HFF-Myc (cell line): Measurements from ENCODE around the gene CDH23.

ENCODE experiments used
- DNase-seq: peaks from one replicate; pipeline ENCODE4 v3.0.0-alpha.2; 2011; ENCODE audit warnings: low read depth; ENCODE audit errors: extremely low read depth
- H3K4me3 ChIP-seq: replicated peaks from 2 replicates; pipeline ENCODE4 v1.5.1; 2011; ENCODE audit warnings: low read depth, mild to moderate bottlenecking, control low read depth, low read length
- CTCF ChIP-seq: IDR thresholded peaks from 2 replicates; pipeline ENCODE4 v1.5.1; 2012; ENCODE audit warnings: mild to moderate bottlenecking, low read depth, low read length, control low read depth; ENCODE audit errors: missing control alignments

CDH23 gene

GRCh38 chr10:71532878-71533277 lies 136.2 kb downstream of the CDH23 start:
- no peak for DNase-seq
- TF ChIP-seq CTCF = no peak
- H3K4me3 ChIP-seq = no peak overlapping the region

GRCh38 chr10:71533936-71534335 lies 137.2 kb downstream of the CDH23 start:
- no peak overlapping the region for H3K4me3 ChIP-seq
- no peak for TF ChIP-seq CTCF
- no peak for DNase-seq

- no peak for DNase-seq
- no peak for TF ChIP-seq CTCF
- H3K4me3 ChIP-seq = no peak overlapping the region
Measured at GRCh38 chr10:71534568-71535194, 138.0 kb downstream of the CDH23 start.

GRCh38 chr10:71536332-71536731 lies 139.6 kb downstream of the CDH23 start:
- no peak for DNase-seq
- H3K4me3 ChIP-seq = no peak overlapping the region
- TF ChIP-seq CTCF = no peak

GRCh38 chr10:71537125-71537524 lies 140.4 kb downstream of the CDH23 start:
- no peak for TF ChIP-seq CTCF
- H3K4me3 ChIP-seq = no peak overlapping the region

GRCh38 chr10:71537681-71538080 lies 141.0 kb downstream of the CDH23 start:
- TF ChIP-seq CTCF = no peak
- DNase-seq = no peak

More at GRCh38 chr10:71537125-71537524, 140.4 kb downstream of the CDH23 start:
- DNase-seq = no peak

More at GRCh38 chr10:71537681-71538080, 141.0 kb downstream of the CDH23 start:
- H3K4me3 ChIP-seq = no peak overlapping the region
